Nucleus accumbens (tissue), 56 donors: ENCODE results near the gene PACRG.

Source experiments
- DNase-seq, 56 donors: peaks; one replicate each; lab custom pipeline; 2025; lab: John Stamatoyannopoulos, UW

Gene PACRG

DNA sequence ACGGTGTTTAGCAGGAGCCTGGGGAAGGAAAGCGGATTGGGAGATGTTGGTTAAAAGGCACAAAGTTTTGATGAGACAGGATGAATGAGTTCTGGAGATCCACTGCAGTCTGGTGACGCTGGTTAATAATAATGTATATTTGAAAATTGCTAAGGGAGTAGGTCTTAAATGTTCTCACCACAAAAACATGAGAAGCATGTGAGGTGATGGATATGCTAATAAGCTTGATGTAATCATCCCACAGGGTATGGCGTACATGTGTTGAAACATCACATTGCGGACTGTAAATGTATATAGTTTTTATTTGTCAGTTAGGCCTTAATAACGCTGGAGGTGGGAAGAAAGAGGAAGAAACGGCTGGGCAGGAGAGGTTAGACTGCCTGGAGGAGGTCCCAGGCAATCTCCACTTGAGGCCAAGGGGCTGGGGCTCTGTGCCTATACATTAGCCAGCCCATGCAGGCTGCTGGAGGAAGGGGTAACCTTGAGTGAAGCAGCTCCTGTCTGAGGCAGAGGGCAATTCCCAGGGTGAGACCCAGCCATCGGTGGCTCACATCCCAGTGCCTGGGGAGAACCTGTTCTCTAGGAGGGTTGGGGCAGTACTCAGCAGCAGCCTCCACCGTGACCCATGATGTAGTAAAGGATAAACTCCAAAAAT lies 498.5 kb downstream of the PACRG start:
- DNase-seq, result no peak

DNA sequence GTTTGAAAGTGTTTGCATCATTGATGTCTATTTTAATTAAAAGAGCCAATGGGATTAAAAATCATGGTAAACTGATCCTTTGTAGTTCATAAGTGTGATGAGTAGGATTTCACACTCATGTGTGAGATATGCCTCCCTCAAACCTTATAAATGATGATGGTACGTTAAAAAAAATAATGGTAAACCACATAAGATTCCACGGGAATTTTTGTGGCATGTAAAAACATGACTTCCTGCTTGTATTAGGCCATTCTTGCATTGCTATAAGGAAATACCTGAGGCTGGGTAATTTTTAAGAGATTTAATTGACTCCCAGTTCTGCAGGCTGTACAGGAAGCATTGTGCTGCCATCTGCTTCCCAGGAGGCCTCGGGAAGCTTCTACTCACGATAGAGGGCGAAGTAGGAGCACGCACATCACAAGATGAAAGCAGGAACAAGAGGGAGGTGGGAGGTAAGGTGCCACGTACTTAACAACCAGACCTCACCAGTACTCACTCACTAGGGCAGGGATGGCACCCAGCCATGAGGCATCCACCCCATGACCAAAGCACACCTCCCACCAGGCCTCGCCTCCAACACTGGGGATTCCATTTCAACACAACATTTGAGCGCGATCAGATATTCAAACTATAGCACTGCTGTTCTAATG lies 499.2 kb downstream of the PACRG start:
- no peak for DNase-seq

DNA sequence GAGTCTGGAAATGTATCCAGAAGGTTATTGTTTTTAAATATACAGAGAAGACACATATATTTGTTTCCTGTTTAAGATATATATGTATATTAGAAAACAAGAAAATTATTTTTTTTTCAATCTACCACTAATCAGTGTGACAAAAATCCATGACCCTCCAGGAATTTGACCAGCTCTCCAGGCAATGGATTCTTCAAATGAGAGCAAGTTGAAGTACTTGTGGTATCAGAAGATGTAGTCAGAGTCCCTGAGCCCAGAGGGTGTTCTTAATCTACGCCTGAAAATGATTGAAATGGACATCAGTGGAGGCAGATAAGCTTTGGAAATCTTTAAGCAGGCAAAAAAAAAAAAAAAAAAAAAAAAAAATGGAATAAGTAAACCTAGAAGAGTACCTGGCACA lies 500.3 kb downstream of the PACRG start:
- no peak for DNase-seq

DNA sequence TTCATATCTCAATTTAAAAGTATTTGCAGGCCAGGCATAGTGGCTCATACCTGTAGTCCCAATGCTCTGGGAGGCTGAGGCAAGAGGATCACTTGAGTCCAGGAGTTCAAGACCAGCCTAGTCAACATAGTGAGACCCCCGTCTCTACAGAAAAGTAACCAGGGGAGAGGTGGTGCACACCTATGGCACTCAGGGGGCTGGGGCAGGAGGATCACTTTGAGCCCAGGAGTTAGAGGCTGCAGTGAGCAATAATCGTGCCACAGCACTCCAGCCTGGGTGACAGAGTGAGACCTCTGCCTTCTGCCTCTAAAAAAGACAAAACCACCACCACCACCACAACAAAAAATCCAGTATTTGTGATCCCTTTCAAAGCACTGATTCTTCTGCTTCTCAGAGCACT lies 501.3 kb downstream of the PACRG start:
- no peak for DNase-seq

DNA sequence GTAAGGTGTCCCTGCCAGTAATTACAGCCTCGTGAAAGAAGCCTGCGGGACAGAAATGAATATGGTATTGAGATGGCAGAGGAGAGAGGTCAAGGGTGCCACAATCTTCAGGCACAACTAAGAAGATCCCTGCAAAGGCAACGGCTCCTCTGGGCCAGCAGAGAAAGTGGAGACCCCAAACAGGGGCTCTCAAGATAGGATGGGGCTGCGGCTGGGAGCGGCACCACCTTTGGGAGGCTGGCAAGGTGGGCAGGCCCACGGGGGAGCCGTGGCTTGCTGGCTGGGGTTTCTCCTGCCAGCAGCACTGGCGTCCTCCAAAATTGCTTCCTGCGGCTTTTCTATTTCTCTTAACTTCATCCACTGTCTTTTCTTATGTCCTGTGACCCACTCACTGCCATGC lies 503.1 kb downstream of the PACRG start:
- DNase-seq, result no peak

DNA sequence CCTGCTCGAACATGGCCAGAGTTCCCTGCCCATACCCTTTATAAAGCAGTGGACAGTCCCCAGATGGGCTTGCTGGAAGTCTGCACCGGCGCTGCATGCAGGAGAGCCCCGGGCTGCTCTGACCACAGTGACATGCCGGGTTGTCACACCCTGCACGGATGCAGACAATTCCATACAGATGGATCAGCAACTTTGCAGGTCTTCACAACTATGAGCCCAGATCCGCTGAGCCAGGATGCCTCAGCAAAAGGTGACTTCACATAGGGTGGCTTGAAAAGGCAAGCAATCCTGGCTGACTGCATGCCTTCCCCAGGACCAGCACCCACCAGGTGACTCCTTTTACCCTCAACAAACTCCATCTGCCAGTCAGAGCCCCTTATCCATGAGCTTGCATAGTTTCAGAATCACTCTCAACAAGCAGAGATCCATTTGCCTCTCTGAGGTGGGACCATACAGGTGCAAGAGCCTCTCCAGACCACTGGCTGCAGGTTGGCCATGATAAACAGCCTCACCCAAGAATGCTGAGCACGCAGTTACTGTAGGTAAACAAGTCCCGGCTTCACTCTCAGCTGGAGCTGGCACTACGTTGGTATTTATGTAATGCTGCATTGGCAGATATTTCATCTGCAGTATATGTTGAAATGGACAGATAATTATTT lies 503.7 kb downstream of the PACRG start:
- no peak for DNase-seq

DNA sequence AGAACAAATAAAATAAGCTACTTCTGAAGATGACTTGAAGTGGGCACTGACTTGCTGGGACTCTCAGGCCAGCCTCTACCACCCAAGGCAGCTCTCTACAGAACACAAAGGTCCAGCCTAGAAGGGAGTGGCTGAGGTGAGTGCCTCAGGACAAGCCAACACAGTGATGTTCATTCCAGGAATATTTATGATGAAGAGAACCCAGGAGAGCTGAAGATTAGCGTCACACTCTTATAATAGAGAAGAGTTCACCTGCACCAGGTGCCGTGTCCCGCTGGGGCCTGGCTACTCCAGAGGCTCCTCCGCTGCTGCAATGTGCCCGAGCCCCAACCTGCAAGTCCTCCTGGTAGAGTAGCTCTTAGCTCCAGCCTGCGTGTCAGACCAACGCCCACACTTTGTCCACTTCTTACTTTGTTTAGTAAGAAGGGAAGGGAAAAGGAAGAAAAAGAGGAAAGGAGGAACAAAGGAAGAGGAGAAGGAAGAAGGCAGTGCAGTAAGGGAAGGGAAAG lies 504.3 kb downstream of the PACRG start:
- no peak for DNase-seq

DNA sequence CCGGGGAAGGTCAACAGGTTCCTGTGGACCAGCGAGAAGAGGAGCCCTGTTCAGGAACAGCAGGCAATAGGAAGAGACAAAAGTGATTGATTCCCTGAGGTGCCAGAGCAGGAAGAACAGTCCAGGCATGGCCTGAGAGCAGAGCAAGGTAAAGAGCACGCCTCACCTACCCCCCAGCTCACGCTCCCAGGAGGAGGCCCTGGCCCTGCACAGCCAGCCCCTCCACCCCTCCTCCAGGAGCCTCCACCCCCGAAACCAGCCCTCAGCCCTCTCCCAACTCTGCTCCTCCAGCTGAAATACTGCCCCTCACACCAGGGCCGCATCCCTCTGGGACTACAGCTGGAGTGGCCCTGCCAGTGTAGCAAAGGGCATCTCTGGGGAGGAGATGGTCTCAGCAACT lies 504.9 kb downstream of the PACRG start:
- no peak for DNase-seq

DNA sequence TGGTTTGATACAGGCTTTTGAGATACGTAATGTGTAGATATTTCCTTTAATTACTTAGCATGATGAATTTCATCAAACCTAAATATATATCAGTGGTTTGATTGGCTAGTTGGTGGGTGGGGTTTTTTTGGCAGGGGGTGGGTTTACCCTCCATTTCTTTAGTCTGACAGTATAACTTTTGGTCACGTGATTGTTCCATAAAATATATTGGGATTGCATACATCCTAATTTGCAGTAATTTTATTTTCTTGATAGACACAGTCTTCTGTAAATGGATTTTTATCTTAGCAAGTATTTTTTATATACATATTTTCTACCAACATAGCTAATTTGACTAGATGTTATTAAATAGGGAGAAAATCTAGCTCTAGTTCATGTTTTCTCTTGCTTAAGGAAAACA lies 509.3 kb downstream of the PACRG start:
- no peak for DNase-seq

DNA sequence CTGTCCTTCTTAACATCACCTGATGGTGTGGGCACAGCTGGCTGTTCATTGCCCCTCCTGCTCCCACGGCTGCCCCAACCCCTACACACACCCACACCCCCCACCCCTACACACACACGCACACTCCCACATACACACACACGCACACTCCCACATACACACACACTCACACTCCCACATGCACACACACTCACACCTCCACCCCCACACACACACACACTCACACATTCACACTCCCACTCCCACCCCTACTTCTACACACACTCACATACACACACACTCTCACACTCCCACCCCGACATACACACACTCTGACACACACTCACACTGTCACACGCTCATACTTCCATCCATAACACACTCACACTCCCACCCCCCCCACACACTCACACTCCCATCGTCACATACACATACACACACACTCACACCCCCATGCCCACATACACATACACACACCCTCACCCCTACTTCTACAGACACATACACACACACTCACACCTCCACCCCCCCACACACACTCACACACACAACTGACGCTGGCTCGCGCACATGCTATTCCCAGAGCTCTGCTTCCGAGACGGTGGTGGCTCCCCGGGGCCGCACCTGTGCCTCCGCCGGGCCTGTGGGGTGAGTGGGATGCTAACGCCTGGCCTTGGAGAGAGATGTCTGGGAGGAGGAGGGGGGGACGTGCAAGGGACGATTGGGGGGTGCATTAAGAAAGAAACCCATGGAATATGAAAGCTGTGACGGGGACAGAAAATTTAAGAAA lies 512.0 kb downstream of the PACRG start:
- DNase-seq, result no peak

DNA sequence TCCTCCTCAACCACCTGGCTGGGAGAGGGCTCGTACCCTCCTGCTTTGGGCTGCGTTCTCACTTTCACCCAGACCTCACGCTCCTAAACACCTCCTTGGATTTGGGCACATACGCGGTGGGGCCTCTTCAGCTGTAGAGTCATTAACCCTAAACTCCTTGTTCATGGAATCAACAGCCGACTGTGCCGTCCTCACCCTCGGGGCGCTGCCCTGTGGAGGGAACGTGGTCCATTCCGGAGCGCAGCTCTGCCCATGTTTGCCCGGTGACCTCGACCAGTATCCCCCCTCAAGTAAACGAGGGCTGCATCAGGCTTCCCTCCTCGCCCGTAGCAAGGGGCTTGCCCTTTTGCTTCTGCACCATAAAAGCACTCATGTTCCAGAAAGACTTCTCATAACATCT lies 512.8 kb downstream of the PACRG start:
- no peak for DNase-seq

DNA sequence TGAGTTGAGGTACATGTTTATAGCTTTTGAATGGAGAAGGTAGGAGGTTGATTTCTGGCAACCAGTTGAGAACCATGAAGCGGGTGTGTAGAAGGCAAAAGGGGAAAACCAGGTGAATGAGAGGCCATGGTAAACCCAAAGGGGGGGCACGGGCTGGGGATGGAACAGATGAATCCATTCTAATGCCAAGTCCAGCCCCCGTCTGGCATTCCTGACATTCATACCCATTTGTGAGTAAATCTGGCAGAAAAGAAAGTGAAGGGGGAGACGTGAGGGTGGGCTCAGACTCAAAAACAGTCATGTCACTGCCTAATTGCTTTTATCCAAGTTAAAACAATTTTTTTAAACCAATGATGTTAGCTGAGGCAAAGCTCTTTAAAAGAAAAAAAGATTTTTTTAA lies 513.9 kb downstream of the PACRG start:
- DNase-seq, result peak in 1 of 56 donors; percentile 8

DNA sequence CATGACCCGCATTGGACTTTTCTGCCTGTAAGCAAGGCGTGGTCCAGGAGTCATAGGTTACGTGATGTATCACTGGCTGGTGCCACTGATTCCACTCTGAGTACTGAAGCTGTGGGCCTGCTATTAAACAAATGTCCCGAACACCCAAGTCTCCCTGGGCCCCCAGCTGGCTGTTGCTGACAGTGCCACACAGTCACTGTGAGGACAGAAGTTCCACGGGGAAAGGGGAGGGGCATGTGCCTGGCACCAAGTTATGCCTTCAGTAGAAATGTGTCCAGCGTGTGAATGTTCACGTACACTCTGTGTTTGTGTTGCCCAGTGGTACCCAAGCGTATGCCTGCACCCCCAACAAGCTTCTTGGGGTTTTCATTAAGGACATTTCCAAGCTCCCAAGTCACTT lies 515.3 kb downstream of the PACRG start:
- peak in 48 of 56 donors; percentile 43 to 92 (median 80) for DNase-seq

DNA sequence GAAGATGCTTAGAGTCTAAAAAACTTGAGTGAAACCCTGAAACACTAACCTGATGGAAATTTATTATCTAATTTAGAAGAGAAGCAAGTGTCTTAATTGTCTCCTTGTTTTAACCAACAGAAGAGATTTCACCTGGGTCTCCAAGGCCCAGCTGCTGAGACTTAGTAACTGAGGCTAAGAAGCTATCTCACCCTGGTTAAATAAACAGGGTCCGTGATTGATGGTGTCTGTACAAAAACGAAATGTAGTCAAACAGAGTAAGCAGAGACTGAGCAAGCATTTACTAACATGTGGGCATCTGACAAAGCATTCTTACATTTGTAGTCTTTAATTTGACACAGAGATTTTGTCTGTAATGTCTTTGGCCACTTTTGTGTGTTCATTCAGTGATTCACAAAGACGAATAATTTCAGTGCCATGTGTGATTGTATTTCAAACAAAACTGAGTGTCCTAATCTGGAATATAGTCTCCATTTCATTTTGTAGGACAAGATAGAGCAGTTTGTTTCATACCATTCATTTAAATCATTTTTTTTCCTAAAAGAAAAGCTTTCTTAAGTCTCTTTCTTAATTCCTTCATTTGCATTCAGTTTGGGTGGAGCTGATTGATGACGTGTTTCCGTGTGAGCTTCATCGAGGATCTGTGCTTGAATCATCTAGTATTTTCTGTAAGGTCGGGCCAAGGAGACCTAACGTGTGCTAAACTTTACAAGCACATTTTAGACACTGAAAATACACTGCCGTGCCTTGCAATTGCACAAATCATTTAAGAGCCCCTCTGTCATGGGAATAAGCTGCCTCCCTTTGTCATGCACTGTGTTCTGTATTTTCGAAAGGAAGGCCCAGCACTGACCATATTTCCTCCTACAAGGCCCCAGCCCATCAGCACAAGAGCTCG lies 516.2 kb downstream of the PACRG start:
- DNase-seq, result peak in 4 of 56 donors; percentile 25 to 31 (median 28)

DNA sequence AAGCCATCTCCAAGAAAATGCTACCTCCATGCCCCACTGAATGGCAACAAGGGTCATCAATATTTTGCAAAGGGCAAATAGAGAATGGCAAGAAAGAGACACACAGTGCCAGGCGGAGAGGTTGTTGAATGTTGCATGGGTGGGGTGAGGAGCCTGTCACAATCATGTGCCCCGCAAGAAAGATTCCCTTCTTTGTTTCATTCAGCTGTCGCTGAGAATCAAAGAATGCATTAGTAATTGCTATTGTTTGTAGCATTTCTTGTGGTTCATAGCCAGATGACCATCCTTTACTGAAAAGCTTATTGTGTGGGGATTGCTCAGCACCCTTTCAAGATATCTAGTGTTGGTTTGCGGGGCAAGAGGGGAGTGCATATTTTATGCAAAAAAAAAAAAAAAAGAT lies 520.3 kb downstream of the PACRG start:
- peak in 39 of 56 donors; percentile 16 to 79 (median 59) for DNase-seq

DNA sequence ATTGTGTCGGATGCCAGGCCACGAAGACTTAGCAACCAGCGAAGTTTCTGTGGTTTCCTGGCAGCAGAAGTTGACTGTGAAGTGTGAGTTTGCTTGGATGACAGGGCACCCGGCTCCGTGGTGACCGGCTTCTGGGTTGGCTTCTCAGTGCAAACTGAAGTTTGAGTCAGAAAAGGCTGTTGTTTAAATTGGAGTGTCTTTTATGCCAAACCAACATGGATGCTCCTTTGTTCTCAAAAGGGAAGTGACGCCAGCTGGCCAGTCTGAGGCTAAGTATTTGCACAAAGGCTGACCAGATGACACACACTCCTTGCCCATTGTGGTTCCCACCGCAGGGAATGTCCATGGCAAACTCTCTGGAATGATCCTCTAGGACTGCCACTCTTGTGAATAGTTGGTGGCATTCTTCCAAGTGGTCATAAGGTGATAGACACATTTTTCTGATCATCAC lies 521.9 kb downstream of the PACRG start:
- peak in 38 of 56 donors; percentile 22 to 91 (median 55) for DNase-seq

DNA sequence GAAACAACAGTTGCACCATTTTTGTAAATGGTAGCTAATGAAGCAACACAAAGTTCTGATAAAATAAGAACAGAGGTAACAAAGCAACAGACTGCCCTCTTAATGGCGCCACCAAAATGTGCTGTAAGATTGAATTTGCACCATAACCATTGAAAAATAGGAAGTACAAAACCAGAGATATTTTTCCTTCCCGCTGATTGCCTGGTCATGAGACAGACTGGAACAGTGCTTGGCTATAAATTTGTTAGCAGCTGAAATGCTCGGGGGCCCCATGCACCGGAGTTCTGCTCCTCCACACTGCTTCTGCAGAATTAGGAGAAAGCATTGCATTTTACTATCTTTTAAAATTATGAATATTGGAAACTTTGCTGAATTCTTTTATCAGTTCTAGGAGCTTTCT lies 522.3 kb downstream of the PACRG start:
- DNase-seq, result no peak

DNA sequence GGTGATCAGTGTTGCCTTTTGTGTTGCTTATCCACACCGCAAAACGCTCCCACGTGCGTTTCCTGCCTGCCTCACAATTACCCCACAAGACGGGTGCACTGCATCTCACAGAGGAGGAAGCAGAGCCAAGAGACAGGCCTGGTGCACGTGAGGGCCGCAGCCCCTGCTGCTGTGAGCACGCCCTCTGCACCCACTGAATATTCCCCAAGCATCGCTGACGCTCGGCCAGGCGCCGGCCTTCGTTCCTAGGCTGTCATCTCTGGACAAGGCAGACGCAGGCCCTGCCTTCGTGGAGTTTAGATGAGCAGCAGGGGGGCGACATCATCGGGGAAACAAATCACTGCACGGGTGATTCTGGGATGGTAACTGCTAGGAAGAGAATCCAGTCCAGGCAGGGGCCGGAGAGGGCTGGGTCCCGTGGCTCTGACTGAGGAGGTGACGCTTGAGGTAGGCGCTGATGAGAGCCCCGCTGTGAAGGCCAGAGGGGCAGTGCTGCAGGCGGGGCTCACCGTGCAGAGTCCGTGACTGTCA lies 524.4 kb downstream of the PACRG start:
- peak in 12 of 56 donors; percentile 17 to 57 (median 36) for DNase-seq

DNA sequence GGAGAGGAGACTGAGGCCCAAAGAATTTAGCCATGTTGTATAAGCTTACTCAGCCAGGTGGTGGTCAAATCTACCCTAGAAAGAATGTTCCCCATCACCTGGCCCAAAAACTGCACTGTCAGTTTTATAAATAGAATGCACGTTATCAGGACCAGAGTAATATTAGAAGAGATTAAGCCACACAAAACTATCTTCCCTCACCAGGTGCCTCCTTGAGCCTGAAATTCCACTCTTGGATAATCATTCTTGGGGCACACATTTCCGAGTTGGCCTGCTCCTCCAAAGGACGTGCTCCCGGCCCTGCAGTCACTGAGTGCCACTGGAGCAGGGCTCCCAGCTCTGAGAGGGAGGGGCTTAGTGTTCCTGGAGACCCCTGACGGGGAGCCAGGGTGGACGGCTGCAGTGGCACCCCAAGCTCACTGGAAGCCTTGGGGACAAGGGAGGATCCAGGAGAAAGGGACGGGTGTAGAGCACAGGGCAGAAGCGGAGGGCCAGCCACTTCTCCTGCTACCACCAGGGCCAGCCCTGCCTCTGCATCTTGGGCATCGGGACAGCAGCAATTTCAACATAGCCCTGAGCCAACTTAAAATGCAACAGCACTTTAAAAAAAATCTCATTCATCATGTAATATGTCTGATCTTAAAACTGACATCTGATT lies 525.9 kb downstream of the PACRG start:
- peak in 14 of 56 donors; percentile 11 to 72 (median 52) for DNase-seq
